K562 (cell line): ENCODE data around the gene SDHC. TPM values are rescaled to one million over a fixed set of nuclear protein-coding genes. Genes with fewer than 3 reads are reported as not detected.

Experiments used
- BDP1 ChIP-seq: IDR thresholded peaks from 3 replicates; pipeline ENCODE4 v1.6.1; 2011; ENCODE audit not compliant: insufficient read length, insufficient read depth
- CEBPG ChIP-seq, 3 experiments: fragments of 200-800 bp in 1 of 3; sonication (Bioruptor generic) in 1 of 3; sonication (generic) in 1 of 3; formaldehyde crosslinking in 1 of 3; IDR thresholded peaks in 2 of 3; conservative IDR thresholded peaks in 1 of 3; 2 replicates each; pipeline versions ENCODE4 v1.6.1 to v1.8.0; 2016 to 2022; ENCODE audit warnings: missing compliant biosample characterization in 2 of 3, missing genetic modification characterization in 2 of 3, mild to moderate bottlenecking in 1 of 3, missing genetic modification reagents in 1 of 3
- STAG1 ChIP-seq: sonication (generic); formaldehyde crosslinking; IDR thresholded peaks from 2 replicates; pipeline ENCODE4 v1.5.0; 2020; ENCODE audit warnings: missing genetic modification reagents, borderline replicate concordance
- ZNF584 ChIP-seq: fragments of 200-800 bp; sonication (Bioruptor generic); IDR thresholded peaks from 2 replicates; pipeline ENCODE4 v1.6.1; 2016; ENCODE audit warnings: low read depth, mild to moderate bottlenecking, missing genetic modification characterization, missing compliant biosample characterization
- ZNF668 ChIP-seq: fragments of 250-450 bp; sonication (Bioruptor Pico); IDR thresholded peaks from 2 replicates; pipeline ENCODE4 v1.8.0; 2022; ENCODE audit warnings: mild to moderate bottlenecking, inconsistent platforms
- ZNF696 ChIP-seq: fragments of 250-450 bp; sonication (Bioruptor Pico); conservative IDR thresholded peaks from 2 replicates; pipeline ENCODE4 v1.4.0; 2020; ENCODE audit warnings: mild to moderate bottlenecking, moderate library complexity
- polyA plus RNA-seq, 8 experiments: library from polyadenylated mRNA; depleted of rRNA in 4 of 8; stranded (reverse) in 5 of 8; unstranded in 3 of 8; fragments of >200 nt; fragmentation: Nextera tagmentation in 2 of 8; fragmentation: Illumina TruSeq in 1 of 8; extraction: Ambion mirVana in 2 of 8; extraction: Trizol in 1 of 8; gene quantifications; 2 replicates each; pipeline versions ENCODE4 v1.2.1 to v1.2.3, GENCODE V29; 2011 to 2014; ENCODE audit warnings: inconsistent platforms in 1 of 8, missing spikeins in 1 of 8
- total RNA-seq, 7 experiments: library from RNA; depleted of rRNA in 6 of 7; stranded (reverse); fragments of >200 nt in 6 of 7; fragmentation: Illumina TruSeq in 2 of 7; extraction: Trizol in 2 of 7; gene quantifications; 2 replicates each; pipeline versions ENCODE4 v1.2.1 to v1.2.3, GENCODE V29; 2011 to 2021; ENCODE audit warnings: low replicate concordance in 1 of 7
- TF ChIP-seq, protein P1 (sequence below), 3 experiments: fragments of 200-800 bp in 1 of 3; fragments of 250-450 bp in 1 of 3; fragments of 450-650 bp in 1 of 3; sonication (Bioruptor Pico) in 1 of 3; sonication (Bioruptor generic) in 1 of 3; formaldehyde crosslinking in 1 of 3; IDR thresholded peaks; 2 replicates each; pipeline versions ENCODE4 v1.6.1 to v1.8.0; 2016 to 2022; ENCODE audit warnings: mild to moderate bottlenecking in 2 of 3, missing genetic modification characterization in 2 of 3, missing compliant biosample characterization in 1 of 3, moderate library complexity in 1 of 3
- TF ChIP-seq, protein P2 (sequence below): fragments of 450-650 bp; formaldehyde crosslinking; IDR thresholded peaks from 2 replicates; pipeline ENCODE4 v1.4.0; 2022; ENCODE audit warnings: mild to moderate bottlenecking, moderate library complexity
- TF ChIP-seq, protein P3 (sequence below), 2 experiments: fragments of 250-450 bp in 1 of 2; fragments of 450-650 bp in 1 of 2; sonication (Bioruptor Pico) in 1 of 2; IDR thresholded peaks; 2 replicates each; pipeline versions ENCODE4 v1.6.1 to v1.8.0; 2016 to 2021; ENCODE audit warnings: mild to moderate bottlenecking in 2 of 2, moderate library complexity in 2 of 2, missing compliant biosample characterization in 1 of 2, missing genetic modification characterization in 1 of 2

The SDHC gene
- total and polyA plus RNA-seq, 9 of the 15 experiments (the other 6 are each of a cell fraction or from before 2014, with no cell fraction given) = 7.7 to 309 (median 174) TPM

DNA sequence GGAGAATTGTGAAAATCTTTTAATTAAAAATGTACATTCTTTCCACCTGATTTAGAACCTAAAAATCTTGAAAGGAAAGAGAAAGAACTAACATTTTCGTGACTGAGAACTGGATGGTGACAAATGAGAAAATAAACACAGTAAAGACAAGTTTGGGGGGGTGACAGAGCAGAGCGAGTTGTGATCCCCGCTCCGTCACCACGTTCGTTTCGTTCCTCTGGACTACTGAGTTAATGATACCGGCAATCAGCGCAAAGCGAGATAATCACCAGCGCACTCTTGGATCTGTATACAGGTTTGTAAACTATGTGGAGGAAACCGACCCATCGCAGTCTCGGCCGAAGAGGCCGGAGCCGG, 84.7 kb downstream of the SDHC start (continued):
- no peak; the same call in 1 of the 2 replicates for TF ChIP-seq ZNF584
- TF ChIP-seq STAG1 (CRISPR knock-in tag) = no peak
- TF ChIP-seq CEBPG (CRISPR knock-in tag; IDR thresholded peaks at IDR 0.05) = no peak
- no peak for TF ChIP-seq CEBPG (tag; conservative IDR thresholded peaks at IDR 0.05 in 1 of 2, IDR thresholded peaks at IDR 0.05 in 1 of 2)
- no peak for TF ChIP-seq ZNF668 (CRISPR knock-in tag)
- no peak for TF ChIP-seq ZNF696 (CRISPR knock-in tag)
- TF ChIP-seq, protein P1, sequence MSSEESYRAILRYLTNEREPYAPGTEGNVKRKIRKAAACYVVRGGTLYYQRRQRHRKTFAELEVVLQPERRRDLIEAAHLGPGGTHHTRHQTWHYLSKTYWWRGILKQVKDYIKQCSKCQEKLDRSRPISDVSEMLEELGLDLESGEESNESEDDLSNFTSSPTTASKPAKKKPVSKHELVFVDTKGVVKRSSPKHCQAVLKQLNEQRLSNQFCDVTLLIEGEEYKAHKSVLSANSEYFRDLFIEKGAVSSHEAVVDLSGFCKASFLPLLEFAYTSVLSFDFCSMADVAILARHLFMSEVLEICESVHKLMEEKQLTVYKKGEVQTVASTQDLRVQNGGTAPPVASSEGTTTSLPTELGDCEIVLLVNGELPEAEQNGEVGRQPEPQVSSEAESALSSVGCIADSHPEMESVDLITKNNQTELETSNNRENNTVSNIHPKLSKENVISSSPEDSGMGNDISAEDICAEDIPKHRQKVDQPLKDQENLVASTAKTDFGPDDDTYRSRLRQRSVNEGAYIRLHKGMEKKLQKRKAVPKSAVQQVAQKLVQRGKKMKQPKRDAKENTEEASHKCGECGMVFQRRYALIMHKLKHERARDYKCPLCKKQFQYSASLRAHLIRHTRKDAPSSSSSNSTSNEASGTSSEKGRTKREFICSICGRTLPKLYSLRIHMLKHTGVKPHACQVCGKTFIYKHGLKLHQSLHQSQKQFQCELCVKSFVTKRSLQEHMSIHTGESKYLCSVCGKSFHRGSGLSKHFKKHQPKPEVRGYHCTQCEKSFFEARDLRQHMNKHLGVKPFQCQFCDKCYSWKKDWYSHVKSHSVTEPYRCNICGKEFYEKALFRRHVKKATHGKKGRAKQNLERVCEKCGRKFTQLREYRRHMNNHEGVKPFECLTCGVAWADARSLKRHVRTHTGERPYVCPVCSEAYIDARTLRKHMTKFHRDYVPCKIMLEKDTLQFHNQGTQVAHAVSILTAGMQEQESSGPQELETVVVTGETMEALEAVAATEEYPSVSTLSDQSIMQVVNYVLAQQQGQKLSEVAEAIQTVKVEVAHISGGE (CRISPR knock-in tag; IDR thresholded peaks at IDR 0.05) = no peak
- TF ChIP-seq, protein P2, sequence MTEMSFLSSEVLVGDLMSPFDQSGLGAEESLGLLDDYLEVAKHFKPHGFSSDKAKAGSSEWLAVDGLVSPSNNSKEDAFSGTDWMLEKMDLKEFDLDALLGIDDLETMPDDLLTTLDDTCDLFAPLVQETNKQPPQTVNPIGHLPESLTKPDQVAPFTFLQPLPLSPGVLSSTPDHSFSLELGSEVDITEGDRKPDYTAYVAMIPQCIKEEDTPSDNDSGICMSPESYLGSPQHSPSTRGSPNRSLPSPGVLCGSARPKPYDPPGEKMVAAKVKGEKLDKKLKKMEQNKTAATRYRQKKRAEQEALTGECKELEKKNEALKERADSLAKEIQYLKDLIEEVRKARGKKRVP = no peak
- TF ChIP-seq, protein P3, sequence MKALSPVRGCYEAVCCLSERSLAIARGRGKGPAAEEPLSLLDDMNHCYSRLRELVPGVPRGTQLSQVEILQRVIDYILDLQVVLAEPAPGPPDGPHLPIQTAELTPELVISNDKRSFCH (CRISPR knock-in tag; IDR thresholded peaks at IDR 0.05) = no peak
- TF ChIP-seq, protein P3 (tag; IDR thresholded peaks at IDR 0.05) = no peak
- no peak for TF ChIP-seq BDP1
